HG03139 (cell line): ENCODE measurements around the gene KLHL5.
A peak's percentile ranks its signal among the peaks of the same experiment; 100 is the strongest.
"Not testable (repeated sequence)": the region's sequence is repeated elsewhere in the genome, so short reads cannot be mapped to it uniquely, and the experiment has no call there.

Experiments used
- ATAC-seq: cut with Tn5 transposase; IDR thresholded peaks from one replicate; pipeline ENCODE4 v1.9.1; 2021; ENCODE audit not compliant: unreplicated experiment

KLHL5 gene

DNA sequence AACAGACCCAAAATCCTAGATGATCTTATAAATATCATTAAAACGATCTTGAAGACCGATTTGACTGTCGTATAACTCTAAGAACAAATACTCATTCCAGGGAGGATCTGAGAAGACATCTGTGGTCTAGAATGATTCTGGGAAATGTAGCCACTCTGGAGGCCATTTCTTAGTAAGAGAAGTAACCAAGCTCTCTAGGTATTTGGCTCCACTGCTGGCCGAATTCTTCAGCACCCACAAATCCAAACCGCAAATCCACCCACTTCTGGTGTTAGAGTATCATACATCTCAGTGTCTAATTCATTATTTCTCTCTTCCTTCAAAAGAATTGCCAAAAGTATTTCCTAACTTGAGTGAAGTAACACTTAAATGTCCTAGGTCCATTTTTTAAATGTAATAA, 23.9 kb downstream of the KLHL5 start:
- ATAC-seq, result no peak

DNA sequence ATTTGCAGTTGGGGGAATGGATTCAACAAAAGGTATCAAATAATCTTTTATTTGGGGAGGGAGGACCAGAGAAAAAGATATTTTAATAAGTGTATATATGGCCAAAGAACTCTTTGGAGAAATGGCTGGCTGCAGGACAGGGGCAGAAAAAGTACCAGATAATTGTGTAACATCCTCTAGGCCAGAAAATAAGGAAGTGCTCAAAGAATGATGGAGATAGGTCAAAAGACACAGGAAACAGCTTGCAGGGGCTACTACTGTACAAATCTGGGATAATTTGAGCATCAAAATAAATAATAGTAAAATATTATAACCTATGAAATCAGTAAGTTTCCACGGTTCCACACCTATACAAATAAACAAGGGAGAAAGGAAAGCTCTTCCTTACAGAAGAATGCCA, 34.8 kb downstream of the KLHL5 start:
- no peak for ATAC-seq

DNA sequence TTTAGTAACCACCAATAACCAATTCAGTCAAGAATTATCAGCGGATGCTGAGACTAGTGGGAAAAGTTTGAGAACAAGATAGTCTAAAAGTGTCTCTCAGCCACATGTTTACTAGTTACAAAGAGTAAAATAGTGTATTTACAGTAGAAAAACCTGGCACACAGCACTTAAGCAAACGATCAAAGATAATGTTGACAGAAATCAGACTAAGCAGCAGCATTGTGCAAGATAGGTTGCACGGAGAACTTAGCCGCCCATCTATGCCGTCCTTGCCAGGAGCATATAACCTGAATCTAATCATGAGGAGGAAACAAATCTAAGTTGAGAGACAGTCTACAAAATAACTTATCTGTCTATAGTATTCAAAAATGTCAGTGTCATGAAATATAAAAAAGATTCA, 35.3 kb downstream of the KLHL5 start:
- no peak for ATAC-seq

DNA sequence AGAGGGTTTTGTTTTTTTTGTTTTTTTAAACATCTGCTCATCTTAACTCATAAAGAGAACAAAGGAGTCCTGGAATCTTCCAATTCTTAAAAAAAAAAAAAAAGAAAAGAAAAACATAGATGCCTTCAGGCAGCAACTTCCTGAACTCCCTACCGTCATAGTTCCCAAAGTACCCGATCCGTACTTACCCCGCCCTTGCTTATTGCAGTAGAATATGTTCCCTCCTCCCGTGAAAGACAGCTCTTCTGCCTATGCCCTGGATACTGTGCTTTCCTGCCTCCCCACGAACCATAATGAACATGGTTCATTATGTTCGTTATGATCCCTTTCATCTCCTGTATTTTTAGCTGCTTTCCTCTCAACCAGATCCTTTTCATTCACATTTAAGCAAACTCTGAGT, 40.3 kb downstream of the KLHL5 start:
- no peak for ATAC-seq

DNA sequence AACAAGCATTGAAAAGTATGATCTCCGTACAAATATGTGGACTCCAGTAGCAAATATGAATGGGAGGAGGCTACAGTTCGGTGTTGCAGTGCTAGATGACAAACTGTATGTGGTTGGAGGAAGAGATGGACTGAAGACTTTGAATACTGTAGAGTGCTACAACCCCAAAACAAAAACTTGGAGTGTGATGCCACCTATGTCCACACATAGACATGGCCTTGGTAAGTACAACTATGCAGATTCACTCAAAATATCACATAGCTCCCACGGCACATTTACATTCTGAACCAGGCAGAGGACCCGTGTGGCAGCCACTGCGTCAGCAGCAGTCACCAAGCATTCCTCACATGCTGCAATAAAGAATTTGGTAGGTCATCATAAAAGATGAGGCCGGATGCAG, 41.3 kb downstream of the KLHL5 start:
- no peak for ATAC-seq

DNA sequence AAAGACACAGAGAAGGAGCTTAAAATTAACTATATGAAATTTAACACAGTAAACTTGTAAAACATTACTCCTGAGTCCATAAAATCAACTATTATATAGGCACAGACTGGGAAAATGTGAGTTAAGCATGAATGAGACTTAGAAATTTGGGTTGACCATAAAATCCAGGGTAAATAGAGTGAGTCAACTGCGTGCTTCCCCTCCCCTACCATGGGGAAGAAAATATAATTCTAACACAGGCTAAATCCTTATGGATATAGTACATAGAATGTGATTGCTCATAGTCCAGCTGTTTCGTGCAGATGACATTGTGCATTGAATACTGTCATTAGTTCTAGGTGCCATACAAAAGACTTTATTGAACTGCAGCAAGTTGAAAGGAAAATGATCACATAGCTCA, 42.2 kb downstream of the KLHL5 start:
- no peak for ATAC-seq

DNA sequence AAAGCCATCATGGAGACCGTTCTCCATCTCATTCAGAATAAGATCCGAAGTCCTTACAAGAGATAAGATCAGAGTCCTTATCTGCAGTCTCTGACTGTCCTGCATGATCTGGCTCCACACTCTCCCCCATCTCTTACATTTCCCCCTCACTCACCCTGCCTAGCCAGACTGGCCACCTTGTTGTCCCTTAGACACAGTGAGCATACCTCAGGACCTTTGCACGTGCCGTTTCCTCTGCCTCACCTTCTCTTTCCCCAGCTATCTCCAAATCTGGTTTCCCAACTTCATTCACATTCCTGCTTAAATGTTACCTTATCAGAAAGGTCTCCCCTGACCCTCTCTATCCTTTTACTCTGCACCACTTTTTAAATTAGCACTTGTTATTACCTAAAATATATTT, 44.0 kb downstream of the KLHL5 start:
- no peak for ATAC-seq

DNA sequence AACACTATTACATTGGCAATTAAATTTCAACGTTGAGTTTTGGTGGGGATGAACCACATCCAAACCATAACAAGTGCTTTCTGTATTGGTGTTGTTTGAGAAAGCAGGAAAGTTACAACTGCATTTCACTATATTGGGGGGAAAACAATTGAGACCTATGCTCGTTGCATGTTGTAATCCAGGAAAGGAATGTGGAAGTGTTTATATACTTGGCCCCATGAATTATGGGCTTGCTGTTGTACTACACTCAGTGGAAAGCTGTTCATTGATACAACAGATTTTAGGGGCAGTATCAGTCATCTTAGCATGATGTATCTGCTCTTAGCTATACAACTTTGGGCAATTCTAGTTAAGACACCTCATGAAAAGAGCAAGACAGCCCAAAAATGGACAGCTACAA, 52.4 kb downstream of the KLHL5 start:
- no peak for ATAC-seq

DNA sequence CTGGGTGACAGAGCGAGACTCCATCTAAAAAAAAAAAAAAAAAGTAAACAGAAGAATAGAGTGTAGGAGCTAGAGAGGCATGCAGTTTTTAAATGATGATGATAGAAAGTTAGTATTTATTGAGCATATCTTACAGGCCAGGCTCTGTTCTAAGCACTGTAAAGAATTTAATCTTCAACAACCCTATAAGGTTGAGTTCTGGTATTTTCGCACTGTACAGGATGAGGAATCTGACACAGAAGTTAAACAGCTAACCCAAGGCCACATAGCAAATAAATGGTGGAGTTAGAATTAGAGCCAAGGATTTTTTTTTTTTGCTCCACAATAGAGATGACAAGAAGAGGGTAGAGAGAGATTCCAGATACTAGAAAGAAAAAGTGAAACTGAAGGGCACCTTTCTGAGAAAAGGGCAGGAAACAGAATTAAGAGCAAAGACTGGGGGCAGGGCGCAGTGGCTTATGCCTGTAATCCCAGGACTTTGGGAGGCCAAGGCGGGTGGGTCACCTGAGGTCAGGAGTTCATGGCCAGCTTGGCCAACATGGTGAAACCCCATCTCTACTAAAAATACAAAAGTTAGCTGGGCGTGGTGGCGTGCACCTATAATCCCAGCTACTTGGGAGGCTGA, 56.1 kb downstream of the KLHL5 start:
- ATAC-seq, result no peak

DNA sequence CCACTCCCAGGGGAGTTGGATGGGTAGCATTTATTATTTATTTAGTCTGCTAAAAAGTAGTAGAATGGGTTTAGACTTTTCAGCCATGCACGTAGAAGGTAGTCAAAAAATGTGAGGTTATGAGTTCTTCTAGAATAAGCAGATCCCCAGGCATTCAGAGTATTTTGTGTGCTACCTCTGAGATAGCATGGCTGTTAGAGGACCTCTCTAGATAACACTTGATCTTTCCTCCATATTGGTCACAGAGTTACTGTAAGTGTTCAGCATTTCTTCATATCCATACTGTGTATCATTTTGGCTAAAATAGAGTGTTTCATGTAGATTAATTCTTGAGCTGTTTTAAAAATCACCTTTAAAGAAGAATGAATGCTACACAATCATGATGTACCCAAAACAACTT, 58.4 kb downstream of the KLHL5 start:
- ATAC-seq, result no peak

DNA sequence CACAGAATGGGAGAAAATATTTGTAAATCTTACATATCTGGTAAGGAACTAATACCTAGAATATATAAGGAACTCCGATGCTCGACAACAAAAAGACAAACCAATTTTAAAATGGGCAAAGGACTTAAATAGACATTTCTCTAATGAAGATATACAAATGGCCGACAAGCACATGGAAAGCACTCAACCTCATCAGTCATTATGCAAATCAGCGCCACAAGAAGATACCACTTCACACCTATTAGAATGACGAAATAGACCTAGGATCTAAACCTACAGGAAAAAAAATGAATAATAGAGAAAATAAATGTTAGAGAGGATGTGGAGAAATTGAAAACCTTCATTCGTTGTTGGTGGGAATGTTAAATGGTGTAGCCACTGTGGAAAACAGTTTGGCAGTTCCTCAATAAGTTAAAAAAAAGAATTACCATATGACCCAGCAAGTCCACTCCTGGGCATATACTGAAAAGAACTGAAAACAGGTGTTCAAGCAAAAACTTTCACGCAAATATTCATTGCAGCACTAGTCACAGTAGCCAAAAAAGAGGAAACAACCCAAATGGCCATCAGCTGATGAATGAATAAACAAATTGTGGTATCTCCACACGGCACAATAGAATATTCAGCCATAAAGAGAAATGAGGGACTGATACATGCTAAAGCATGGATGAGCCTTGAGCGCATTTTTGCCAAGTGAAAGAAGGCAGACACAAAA, 63.0 kb downstream of the KLHL5 start:
- peak; percentile 71 for ATAC-seq

DNA sequence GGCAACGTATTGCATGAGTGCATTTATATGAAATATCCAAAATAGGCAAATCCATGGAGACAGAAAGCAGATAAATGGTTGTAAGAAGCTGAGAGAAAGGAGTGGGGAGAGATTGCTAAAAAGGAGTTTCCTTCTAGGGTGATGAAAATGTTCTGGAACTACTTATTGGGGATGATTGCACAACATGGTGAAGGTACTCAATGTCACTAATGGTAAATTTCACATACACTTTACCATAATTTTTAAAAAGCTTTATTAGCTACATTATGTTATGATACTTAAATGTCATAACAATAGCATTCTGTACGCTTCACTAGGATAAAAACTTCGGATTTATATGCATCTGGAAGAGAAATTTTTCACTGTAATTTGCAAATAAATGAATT, 63.6 kb downstream of the KLHL5 start:
- ATAC-seq, result no peak

DNA sequence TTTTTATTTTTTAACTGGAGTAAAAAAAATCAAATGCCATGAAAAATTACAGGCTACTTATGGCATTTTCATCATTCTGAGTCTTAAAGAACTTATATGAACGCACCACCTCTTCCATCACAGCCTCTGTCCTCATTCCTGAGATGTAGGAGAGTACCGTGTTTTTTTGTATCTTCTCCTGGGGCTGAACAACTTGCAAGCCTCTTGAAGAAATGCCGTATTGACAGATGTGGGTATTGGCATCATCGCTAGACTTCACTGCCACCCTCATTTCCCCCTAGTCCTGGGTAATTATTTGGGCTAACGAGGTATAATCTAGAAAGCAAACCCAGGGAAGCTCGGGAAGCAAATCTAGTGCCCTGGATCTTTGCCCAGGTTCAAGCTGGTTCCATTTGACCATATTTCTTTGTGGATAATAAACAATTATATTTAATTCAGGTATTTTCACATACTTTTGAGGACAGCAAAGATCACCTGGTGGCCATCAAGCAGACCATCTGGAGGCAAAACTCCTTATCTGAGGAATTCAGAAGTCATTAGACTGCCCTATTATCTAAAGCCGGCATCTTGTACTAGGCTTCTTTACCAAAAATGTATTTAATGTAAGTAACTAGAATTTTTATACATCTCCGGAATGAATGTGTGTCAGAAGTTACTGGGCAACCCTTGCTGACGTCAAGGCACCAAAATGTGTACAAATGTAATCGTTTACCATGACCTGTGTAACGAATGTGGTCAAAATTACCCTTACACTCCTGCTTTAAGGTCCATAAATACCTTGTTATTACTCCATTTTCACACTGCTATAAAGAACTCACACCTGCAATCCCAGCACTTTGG, 64.4 kb downstream of the KLHL5 start:
- no peak for ATAC-seq

DNA sequence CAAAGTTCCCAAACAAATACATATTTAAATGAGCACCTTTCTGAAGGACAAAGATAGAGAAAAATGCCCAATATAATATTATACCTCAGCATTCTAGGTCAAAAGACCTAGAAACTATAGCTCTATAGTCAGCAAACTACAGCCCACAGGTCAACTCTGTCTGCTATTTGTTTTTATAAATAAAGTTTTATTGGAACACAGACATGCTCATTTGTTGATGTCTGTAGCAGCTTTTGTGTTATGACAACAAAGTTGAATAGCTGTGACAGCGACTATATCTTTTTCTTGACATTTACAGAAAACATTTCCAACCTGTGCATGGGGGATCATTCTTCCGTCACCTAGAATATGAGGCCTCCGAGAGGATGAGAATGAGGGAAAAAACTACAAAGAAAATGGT, 71.6 kb downstream of the KLHL5 start:
- ATAC-seq, result no peak

DNA sequence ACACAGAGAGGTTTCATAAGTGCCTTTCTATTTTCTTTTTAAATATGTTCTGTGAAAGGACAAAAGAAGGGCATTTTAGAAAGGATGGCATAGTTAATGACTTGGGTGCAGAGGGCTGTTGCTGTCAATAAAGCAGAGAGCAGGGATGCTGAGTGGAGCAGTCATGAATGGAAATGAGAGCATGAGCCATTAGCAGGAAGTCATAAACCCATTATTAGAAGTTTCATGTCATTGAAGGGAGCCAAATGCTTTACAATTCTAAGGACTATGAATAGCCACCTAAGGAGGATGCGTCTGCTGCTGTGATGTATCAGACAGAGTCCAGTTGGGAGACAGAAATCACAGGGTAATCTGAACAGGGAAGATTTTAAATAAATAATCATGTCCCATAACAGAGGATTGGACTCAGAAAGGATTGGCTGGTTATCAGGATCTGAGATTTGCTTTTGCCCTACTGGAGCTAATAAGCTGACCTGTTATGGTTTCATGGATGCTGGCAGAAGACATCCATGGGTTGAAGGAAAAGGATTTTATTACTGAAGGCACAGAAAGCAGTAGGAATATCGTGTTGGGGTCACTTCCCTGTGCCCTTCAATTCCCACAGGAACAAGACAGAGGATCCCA, 72.8 kb downstream of the KLHL5 start:
- ATAC-seq, result no peak

DNA sequence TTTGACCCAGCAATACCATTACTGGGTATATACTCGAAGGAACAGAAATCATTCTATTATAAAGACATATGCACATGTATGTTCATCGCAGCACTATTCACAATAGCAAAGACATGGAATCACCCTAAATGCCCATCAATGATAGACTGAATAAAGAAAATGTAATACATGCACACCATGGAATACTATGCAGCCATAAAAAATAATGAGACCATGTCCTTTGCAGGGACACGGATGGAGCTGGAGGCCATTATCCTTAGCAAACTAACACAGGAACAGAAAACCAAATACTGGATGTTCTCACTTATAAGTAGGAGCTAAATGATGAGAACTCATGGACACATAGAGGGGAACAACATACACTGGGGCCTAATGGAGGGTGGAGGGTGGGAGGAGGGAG, 76.2 kb downstream of the KLHL5 start:
- ATAC-seq, result not testable (repeated sequence)

DNA sequence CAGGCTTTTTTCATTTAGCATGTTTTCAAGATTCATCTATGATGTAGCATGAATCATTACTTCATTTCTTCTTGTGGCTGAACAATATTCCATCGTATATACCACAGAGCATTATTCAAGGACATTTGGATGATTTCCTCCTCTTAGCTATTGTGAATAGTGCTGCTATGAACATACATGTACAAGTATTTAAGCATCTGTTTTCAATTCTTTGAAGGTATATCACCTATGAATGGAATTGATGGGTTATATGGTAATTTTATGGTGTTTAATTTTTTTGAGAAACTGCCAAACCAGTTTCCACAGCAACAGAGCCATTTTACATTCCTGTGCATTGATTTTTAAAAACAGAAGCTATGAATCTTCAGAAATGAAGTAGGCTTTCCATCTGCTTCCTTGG, 84.2 kb downstream of the KLHL5 start:
- ATAC-seq, result no peak

DNA sequence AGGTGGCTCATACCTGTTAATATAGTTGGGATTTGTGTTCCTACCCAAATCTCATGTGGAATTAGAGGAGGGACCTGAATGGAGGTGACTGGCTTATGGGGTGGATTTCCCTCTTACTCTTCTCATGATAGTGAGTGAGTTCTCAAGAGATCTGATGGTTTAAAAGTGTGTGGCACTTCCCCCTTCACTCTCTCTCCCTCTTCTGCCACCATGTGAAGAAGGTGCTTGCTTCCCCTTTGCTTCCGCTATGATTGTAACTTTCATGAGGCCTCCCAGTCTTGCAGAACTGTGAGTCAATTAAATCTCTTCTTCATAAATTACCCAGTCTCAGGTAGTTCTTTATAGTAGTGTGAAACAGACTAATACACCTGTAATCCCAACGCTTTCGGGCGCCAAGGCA, 92.0 kb downstream of the KLHL5 start:
- ATAC-seq, result no peak

DNA sequence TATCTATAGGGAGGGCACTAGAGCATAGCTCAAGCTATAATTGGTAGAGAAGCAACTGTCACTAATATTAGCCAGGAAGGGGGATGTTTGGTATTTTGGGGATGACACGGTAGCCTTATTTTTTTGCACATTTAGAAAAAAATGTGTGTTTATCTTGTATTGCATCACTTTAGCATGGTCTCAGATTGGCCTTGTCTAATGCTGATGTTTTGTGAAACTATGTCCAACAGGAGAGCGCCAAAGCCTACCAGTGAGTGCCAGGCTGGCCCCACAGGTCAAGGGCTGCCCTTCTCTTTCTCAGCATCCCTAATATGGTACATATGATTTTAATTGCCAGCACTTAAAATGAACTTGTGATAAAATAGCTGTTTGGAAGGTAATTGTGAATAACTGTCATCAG, 95.5 kb downstream of the KLHL5 start:
- no peak for ATAC-seq

DNA sequence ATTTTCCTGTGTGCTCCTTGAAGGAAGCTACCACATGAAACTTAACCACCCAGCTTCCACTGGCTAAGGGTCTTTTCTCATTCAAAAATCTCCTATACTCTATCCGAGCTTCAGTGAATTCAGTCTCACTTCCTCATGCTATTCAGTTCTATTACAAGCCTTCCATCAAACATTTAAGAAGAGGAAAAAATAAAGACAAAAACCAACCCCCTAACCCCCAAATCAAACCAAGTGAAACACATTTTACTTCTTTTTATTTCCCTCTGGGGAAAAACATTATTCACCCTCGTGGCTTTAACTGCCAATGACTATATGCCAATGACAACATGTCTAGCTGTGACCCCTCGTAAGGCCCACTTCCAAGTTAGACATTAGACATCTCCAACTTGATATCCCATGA, 104.1 kb downstream of the KLHL5 start:
- no peak for ATAC-seq

DNA sequence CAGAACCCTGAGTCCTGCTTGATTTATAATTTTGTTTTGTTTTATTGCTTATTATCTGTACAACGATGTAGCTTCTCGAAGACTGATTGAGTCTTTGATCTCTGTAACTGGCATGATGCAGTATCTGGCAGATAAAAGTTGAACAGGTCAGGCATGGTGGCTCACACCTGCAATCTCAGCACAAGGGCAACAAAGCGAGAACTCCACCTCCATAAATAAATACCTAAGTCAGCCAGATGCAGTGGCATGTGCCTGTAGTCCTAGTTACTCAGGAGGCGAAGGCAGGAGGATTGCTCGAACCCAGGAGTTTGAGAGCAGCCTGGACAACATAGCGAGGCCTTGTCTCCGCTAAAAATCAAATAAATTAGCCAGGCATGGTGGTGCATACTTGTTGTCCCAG, 104.6 kb downstream of the KLHL5 start:
- no peak for ATAC-seq

DNA sequence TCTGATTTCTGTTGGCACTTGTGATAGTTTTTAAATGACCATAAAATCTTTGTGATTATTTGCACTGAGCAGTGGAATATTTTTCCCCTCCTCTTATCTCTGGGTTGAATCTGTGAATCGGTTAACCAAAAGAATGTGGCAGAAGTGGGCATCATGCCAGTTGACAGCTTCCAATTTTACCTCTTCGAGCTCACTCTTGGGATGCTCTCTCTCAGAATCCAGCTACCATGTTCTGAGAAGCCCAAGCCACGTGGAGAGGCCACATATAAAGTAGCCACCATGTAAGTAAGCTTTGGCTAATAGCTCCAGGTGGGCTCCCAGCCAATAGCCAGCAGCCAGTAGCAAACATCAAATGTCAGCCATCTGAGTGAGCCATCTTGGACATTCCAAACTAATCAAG, 107.4 kb downstream of the KLHL5 start:
- no peak for ATAC-seq
